ENCODE measurements around the gene CDH4.

The CDH4 gene

DNA sequence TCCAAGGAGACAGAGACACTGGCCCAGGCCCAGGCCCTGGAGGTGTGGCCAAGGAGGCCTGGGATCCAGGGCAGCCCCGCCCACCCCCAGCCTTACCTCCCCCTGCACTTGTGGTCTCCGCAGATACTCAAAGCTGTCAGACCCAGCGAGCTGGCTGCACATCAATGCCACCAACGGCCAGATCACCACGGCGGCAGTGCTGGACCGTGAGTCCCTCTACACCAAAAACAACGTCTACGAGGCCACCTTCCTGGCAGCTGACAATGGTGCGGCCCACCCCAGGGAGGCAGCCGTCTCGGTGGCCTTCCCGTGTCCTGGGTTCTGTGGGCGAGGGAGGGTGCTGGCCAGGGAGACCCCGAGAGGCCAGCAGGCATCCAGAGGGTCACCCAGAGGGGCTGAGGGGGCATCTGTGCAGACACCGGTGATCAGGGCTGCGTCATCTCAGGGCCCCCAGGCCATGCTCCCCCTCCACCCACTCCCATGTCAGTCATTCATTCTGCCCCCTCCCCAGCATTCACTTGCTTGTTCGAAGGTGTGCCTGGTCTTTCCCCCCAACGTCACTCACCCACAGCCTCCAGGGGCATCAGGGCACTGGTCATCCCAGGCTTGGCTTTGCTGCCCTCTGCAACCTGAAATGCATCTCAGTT is 672.3 kb downstream of the CDH4 start:
- Histone ChIP-seq H3K9me3 (ENCODE audit: control insufficient read depth in 5 of 5, low read length in 5 of 5) (peaks cover 0 to 20% (median 0%) of the 10 kb centered on the region in 5 donors), H3K27ac (ENCODE audit: low read depth, low read length) (no peak overlapping the region), H3K9ac (ENCODE audit: low read length in 5 of 5) (no peak overlapping the region), H3K27me3 (ENCODE audit: control insufficient read depth in 5 of 5, insufficient read depth in 4 of 5, low read length in 5 of 5) (peaks cover 4 to 16% (median 8%) of the 10 kb centered on the region in 5 donors), H3K4me3 (ENCODE audit: low read depth in 1 of 5, low read length in 5 of 5) (no peak overlapping the region), H3K4me1 (ENCODE audit: control insufficient read depth in 5 of 5, insufficient read depth in 5 of 5, low read length in 5 of 5) (no peaks in the 10 kb centered on the region), H3K36me3 (ENCODE audit: control insufficient read depth in 5 of 5, insufficient read depth in 5 of 5, low read length in 5 of 5) (no peaks in the 10 kb centered on the region)

DNA sequence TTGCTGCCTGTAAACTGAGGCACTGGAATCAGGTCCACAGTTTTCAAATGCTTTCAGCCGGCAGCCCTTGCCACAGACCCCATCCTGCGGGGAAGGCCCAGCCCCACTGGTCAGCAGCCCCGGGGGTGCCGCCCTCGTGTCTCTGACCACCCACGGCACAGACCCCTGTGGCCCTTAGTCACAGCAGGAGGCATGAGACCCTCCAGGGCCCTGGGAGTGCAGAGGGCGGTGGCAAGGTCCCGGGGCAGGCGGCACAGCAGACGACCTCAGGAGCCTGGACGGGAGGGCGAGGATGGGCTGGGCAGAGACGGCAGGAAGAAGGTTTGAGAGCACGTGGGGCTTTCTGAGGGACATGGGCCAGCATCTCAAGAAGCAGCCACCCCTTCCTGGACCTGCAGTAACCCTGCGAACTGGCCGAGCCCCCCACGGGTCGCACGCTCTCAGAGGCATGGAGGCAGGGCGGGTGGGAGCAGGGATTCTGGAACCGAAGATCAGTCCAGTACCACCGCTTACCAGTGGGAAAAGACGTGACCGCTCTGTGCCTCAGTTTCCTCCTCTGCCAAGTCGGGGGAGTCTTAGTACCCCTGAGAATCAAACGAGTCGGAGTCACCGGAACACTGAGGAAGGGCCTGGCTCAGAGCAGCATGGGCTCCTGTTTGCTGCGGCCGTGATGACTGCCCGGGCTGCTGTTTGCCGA is 672.9 kb downstream of the CDH4 start:
- H3K4me3 ChIP-seq (ENCODE audit: low read depth in 1 of 5, low read length in 5 of 5): no peak overlapping the region
- H3K4me1 ChIP-seq (ENCODE audit: control insufficient read depth in 5 of 5, insufficient read depth in 5 of 5, low read length in 5 of 5): no peaks in the 10 kb centered on the region
- H3K27ac ChIP-seq (ENCODE audit: low read depth, low read length): no peak overlapping the region
- peaks cover 0 to 17% (median 0%) of the 10 kb centered on the region in 5 donors for H3K9me3 ChIP-seq (ENCODE audit: control insufficient read depth in 5 of 5, low read length in 5 of 5)
- no peaks in the 10 kb centered on the region for H3K36me3 ChIP-seq (ENCODE audit: control insufficient read depth in 5 of 5, insufficient read depth in 5 of 5, low read length in 5 of 5)
- H3K9ac ChIP-seq (ENCODE audit: low read length in 5 of 5): no peak overlapping the region
- H3K27me3 ChIP-seq (ENCODE audit: control insufficient read depth in 5 of 5, insufficient read depth in 4 of 5, low read length in 5 of 5): peaks cover 4 to 16% (median 8%) of the 10 kb centered on the region in 5 donors

DNA sequence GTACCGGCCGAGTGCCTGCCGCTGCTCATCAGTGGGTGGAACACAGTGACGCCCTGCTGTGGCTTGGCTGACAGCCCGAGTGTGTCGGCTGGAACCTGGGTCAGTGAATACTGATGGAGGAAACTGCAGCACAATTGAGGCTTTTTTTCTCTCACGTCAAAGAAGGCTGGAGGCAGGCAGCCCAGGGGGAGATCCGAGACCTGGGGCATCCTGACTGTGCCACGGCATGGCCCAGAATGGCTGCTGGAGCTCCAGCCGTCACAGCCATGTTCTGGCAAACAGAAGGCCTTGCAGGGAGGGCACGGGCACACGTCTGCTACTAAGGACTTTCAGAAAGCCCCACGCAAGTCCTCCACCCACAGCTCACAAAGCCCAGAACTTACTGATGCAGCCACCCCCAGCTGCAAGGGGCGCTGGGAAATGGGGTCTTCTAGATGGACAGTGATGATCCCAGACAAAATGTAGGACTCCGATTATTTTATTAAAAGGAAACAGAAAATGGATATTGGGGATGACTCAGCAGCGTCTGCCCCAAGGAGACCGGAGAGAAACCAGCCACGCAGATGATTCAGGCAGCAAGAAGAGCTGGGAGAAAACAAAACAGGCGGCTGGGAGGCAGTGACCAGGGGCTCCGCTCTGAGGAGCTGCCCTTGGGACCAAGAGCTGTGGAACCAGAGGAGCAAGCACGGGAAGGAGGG is 673.6 kb downstream of the CDH4 start:
- Histone ChIP-seq H3K27me3 (ENCODE audit: control insufficient read depth in 5 of 5, insufficient read depth in 4 of 5, low read length in 5 of 5) (peaks cover 4 to 16% (median 9%) of the 10 kb centered on the region in 5 donors), H3K36me3 (ENCODE audit: control insufficient read depth in 5 of 5, insufficient read depth in 5 of 5, low read length in 5 of 5) (no peaks in the 10 kb centered on the region), H3K4me3 (ENCODE audit: low read depth in 1 of 5, low read length in 5 of 5) (no peak overlapping the region), H3K9me3 (ENCODE audit: control insufficient read depth in 5 of 5, low read length in 5 of 5) (peaks cover 0 to 14% (median 0%) of the 10 kb centered on the region in 5 donors), H3K4me1 (ENCODE audit: control insufficient read depth in 5 of 5, insufficient read depth in 5 of 5, low read length in 5 of 5) (no peaks in the 10 kb centered on the region), H3K27ac (ENCODE audit: low read depth, low read length) (no peak overlapping the region), H3K9ac (ENCODE audit: low read length in 5 of 5) (no peak overlapping the region)

DNA sequence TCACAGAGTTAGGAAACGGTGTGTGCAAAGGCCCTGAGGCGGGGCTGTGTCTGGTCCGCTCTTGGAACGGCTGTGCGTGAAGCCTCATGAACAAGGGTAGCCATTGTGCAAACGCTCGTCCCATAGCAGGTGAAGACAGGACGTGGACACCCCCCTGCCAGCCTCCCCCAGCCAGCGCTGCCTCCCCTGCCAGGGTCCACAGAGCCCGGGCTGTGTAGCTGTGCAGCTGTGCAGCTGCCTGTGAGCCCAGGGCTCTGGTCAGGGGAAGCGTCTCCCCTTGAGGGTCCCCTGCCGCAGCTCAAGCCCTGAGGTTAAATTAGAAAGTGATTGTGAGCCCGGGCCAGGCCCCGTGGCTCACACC is 674.2 kb downstream of the CDH4 start:
- H3K9me3 ChIP-seq (ENCODE audit: control insufficient read depth in 5 of 5, low read length in 5 of 5): peaks cover 0 to 11% (median 0%) of the 10 kb centered on the region in 5 donors
- no peak overlapping the region for H3K9ac ChIP-seq (ENCODE audit: low read length in 5 of 5)
- no peak overlapping the region for H3K27ac ChIP-seq (ENCODE audit: low read depth, low read length)
- H3K27me3 ChIP-seq (ENCODE audit: control insufficient read depth in 5 of 5, insufficient read depth in 4 of 5, low read length in 5 of 5): peaks cover 4 to 16% (median 9%) of the 10 kb centered on the region in 5 donors
- no peaks in the 10 kb centered on the region for H3K4me1 ChIP-seq (ENCODE audit: control insufficient read depth in 5 of 5, insufficient read depth in 5 of 5, low read length in 5 of 5)
- no peak overlapping the region for H3K4me3 ChIP-seq (ENCODE audit: low read depth in 1 of 5, low read length in 5 of 5)
- H3K36me3 ChIP-seq (ENCODE audit: control insufficient read depth in 5 of 5, insufficient read depth in 5 of 5, low read length in 5 of 5): no peaks in the 10 kb centered on the region

DNA sequence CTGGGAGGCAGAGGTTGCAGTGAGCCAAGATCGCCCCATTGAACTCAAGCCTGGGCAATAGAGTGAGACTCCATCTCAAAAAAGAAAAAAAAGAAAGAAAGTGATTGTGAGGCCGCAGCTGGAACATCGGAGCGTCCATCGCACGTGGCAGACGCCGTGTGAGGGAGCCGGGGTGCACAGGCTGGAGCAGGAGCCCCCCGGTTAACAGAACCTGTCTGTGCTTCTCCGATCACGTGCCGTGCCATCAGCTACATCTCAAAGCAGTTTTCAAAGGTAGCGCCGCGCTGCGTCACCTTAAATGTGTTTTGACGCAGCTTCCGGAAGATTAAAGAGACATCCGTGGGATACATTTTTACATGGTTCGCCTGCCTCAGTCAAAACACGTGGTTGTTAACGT is 674.7 kb downstream of the CDH4 start:
- Histone ChIP-seq H3K27ac (ENCODE audit: low read depth, low read length) (no peak overlapping the region), H3K4me3 (ENCODE audit: low read depth in 1 of 5, low read length in 5 of 5) (no peak overlapping the region), H3K4me1 (ENCODE audit: control insufficient read depth in 5 of 5, insufficient read depth in 5 of 5, low read length in 5 of 5) (no peaks in the 10 kb centered on the region), H3K9ac (ENCODE audit: low read length in 5 of 5) (no peak overlapping the region), H3K9me3 (ENCODE audit: control insufficient read depth in 5 of 5, low read length in 5 of 5) (peaks cover 0 to 11% (median 0%) of the 10 kb centered on the region in 5 donors), H3K36me3 (ENCODE audit: control insufficient read depth in 5 of 5, insufficient read depth in 5 of 5, low read length in 5 of 5) (no peaks in the 10 kb centered on the region), H3K27me3 (ENCODE audit: control insufficient read depth in 5 of 5, insufficient read depth in 4 of 5, low read length in 5 of 5) (peaks cover 4 to 16% (median 9%) of the 10 kb centered on the region in 5 donors)

GRCh38 chr20:61927193-61927825 is 675.2 kb downstream of the CDH4 start:
- H3K27ac ChIP-seq (ENCODE audit: low read depth, low read length): no peak overlapping the region
- H3K27me3 ChIP-seq (ENCODE audit: control insufficient read depth in 5 of 5, insufficient read depth in 4 of 5, low read length in 5 of 5): peaks cover 4 to 22% (median 9%) of the 10 kb centered on the region in 5 donors
- peaks cover 0 to 11% (median 0%) of the 10 kb centered on the region in 5 donors for H3K9me3 ChIP-seq (ENCODE audit: control insufficient read depth in 5 of 5, low read length in 5 of 5)
- H3K4me1 ChIP-seq (ENCODE audit: control insufficient read depth in 5 of 5, insufficient read depth in 5 of 5, low read length in 5 of 5): no peaks in the 10 kb centered on the region
- H3K4me3 ChIP-seq (ENCODE audit: low read depth in 1 of 5, low read length in 5 of 5): no peak overlapping the region
- H3K9ac ChIP-seq (ENCODE audit: low read length in 5 of 5): no peak overlapping the region
- no peaks in the 10 kb centered on the region for H3K36me3 ChIP-seq (ENCODE audit: control insufficient read depth in 5 of 5, insufficient read depth in 5 of 5, low read length in 5 of 5)

DNA sequence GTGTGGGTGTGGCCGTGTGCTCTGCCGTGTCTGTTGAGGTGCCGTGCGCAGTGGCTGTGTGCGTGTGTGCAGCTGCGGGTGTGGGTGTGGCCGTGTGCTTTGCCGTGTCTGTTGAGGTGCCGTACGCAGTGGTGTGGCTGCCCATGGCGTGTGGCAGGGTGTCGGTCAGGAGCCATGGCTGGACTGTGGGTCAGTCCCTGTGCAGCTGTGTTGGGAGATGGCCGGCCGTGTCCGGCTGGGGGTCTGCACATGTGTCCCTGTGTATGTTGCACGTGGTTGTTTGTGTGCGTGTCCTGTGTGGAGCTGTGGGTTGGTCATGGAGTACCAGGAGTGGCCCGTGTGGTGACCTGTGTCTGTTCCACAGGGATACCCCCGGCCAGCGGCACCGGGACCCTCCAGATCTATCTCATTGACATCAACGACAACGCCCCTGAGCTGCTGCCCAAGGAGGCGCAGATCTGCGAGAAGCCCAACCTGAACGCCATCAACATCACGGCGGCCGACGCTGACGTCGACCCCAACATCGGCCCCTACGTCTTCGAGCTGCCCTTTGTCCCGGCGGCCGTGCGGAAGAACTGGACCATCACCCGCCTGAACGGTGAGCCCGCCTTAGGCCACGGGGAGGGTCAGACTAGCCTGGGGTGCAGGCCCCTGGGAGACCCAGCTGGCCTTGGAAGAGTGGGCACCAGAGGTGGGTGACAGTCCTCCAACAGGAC is 675.9 kb downstream of the CDH4 start:
- Histone ChIP-seq H3K4me1 (ENCODE audit: control insufficient read depth in 5 of 5, insufficient read depth in 5 of 5, low read length in 5 of 5) (no peaks in the 10 kb centered on the region), H3K27me3 (ENCODE audit: control insufficient read depth in 5 of 5, insufficient read depth in 4 of 5, low read length in 5 of 5) (peaks cover 4 to 27% (median 9%) of the 10 kb centered on the region in 5 donors), H3K9me3 (ENCODE audit: control insufficient read depth in 5 of 5, low read length in 5 of 5) (peaks cover 0 to 11% (median 0%) of the 10 kb centered on the region in 5 donors), H3K27ac (ENCODE audit: low read depth, low read length) (no peak overlapping the region), H3K36me3 (ENCODE audit: control insufficient read depth in 5 of 5, insufficient read depth in 5 of 5, low read length in 5 of 5) (no peaks in the 10 kb centered on the region), H3K4me3 (ENCODE audit: low read depth in 1 of 5, low read length in 5 of 5) (no peak overlapping the region), H3K9ac (ENCODE audit: low read length in 5 of 5) (no peak overlapping the region)

DNA sequence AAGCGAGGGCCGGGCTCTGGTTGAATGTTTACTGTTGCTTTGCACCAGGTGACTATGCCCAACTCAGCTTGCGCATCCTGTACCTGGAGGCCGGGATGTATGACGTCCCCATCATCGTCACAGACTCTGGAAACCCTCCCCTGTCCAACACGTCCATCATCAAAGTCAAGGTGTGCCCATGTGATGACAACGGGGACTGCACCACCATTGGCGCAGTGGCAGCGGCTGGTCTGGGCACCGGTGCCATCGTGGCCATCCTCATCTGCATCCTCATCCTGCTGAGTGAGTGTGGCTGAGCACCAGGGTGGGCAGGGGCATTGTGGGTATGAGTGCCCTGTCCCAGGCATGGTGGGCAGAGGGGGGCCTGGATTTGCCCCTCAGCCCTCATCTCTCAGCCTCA is 677.5 kb downstream of the CDH4 start:
- H3K27ac ChIP-seq (ENCODE audit: low read depth, low read length): no peak overlapping the region
- H3K36me3 ChIP-seq (ENCODE audit: control insufficient read depth in 5 of 5, insufficient read depth in 5 of 5, low read length in 5 of 5): no peaks in the 10 kb centered on the region
- peaks cover 0 to 11% (median 0%) of the 10 kb centered on the region in 5 donors for H3K9me3 ChIP-seq (ENCODE audit: control insufficient read depth in 5 of 5, low read length in 5 of 5)
- H3K4me3 ChIP-seq (ENCODE audit: low read depth in 1 of 5, low read length in 5 of 5): no peak overlapping the region
- peaks cover 1 to 28% (median 15%) of the 10 kb centered on the region in 5 donors for H3K27me3 ChIP-seq (ENCODE audit: control insufficient read depth in 5 of 5, insufficient read depth in 4 of 5, low read length in 5 of 5)
- H3K9ac ChIP-seq (ENCODE audit: low read length in 5 of 5): no peak overlapping the region
- H3K4me1 ChIP-seq (ENCODE audit: control insufficient read depth in 5 of 5, insufficient read depth in 5 of 5, low read length in 5 of 5): no peaks in the 10 kb centered on the region

GRCh38 chr20:61929971-61930666 is 678.1 kb downstream of the CDH4 start:
- no peak overlapping the region for H3K9ac ChIP-seq (ENCODE audit: low read length in 5 of 5)
- no peaks in the 10 kb centered on the region for H3K4me1 ChIP-seq (ENCODE audit: control insufficient read depth in 5 of 5, insufficient read depth in 5 of 5, low read length in 5 of 5)
- H3K27ac ChIP-seq (ENCODE audit: low read depth, low read length): no peak overlapping the region
- H3K4me3 ChIP-seq (ENCODE audit: low read depth in 1 of 5, low read length in 5 of 5): no peak overlapping the region
- H3K9me3 ChIP-seq (ENCODE audit: control insufficient read depth in 5 of 5, low read length in 5 of 5): peaks cover 0 to 11% (median 0%) of the 10 kb centered on the region in 5 donors
- peaks cover 0 to 25% (median 15%) of the 10 kb centered on the region in 5 donors for H3K27me3 ChIP-seq (ENCODE audit: control insufficient read depth in 5 of 5, insufficient read depth in 4 of 5, low read length in 5 of 5)
- H3K36me3 ChIP-seq (ENCODE audit: control insufficient read depth in 5 of 5, insufficient read depth in 5 of 5, low read length in 5 of 5): no peaks in the 10 kb centered on the region

Measured in subcutaneous abdominal adipose tissue (tissue), 5 donors.